Caco-2 (cell line): ENCODE measurements around the gene LCOR. TPM values are rescaled to one million over a fixed set of nuclear protein-coding genes. Genes with fewer than 3 reads are reported as not detected.

Experiments
- BruUV-seq: library from RNA; stranded (reverse); fragments of 400-500 nt; replicated peaks from 2 replicates; lab custom pipeline; 2021; lab: Mats Ljungman, UMichigan
- CTCF ChIA-PET: fragments of 300-600 bp; sonication (Branson Sonifier 250); formaldehyde crosslinking; loops from one replicate; lab custom pipeline; 2022; ENCODE audit warnings: antibody characterized with exemption; lab: Charles Lee
- POLR2A ChIA-PET: fragments of 300-600 bp; sonication (Branson Sonifier 250); formaldehyde crosslinking; loops from one replicate; lab custom pipeline; 2022; ENCODE audit warnings: antibody characterized with exemption; lab: Charles Lee
- DNase-seq, 2 experiments: peaks; one replicate each; pipeline versions ENCODE4 v3.0.0 to v3.0.0-alpha.2; 2020 to 2022
- H3K27me3 ChIP-seq: replicated peaks from 2 replicates; pipeline ENCODE4 v1.6.0; 2011; ENCODE audit warnings: low read length; ENCODE audit not compliant: control insufficient read depth, insufficient read depth
- H3K36me3 ChIP-seq: 2 replicates; pipeline ENCODE4 v1.5.1; 2011; ENCODE audit warnings: low read length; ENCODE audit not compliant: control insufficient read depth, insufficient read depth
- H3K4me1 ChIP-seq: fragments of 250-450 bp; sonication (Bioruptor Pico); 2 replicates; pipeline ENCODE4 v1.5.1; 2020; ENCODE audit warnings: mild to moderate bottlenecking
- H3K4me3 ChIP-seq: 2 replicates; pipeline ENCODE4 v1.5.1; 2011; ENCODE audit warnings: low read depth, mild to moderate bottlenecking, control low read depth, low read length
- H3K9me3 ChIP-seq: fragments of 250-450 bp; sonication (Bioruptor Pico); 2 replicates; pipeline ENCODE4 v1.5.1; 2020; ENCODE audit warnings: mild to moderate bottlenecking, moderate library complexity
- H3K27ac Mint-ChIP-seq: one replicate; pipeline ENCODE4 v1.8.0; 2022; ENCODE audit warnings: mixed read lengths; ENCODE audit not compliant: unreplicated experiment
- H3K27me3 Mint-ChIP-seq: one replicate; pipeline ENCODE4 v1.8.0; 2022; ENCODE audit warnings: mixed read lengths; ENCODE audit not compliant: insufficient read depth, unreplicated experiment
- H3K36me3 Mint-ChIP-seq: one replicate; pipeline ENCODE4 v1.8.0; 2022; ENCODE audit warnings: mild to moderate bottlenecking, mixed read lengths; ENCODE audit not compliant: insufficient read depth, unreplicated experiment
- H3K4me1 Mint-ChIP-seq: one replicate; pipeline ENCODE4 v1.8.0; 2022; ENCODE audit warnings: low read depth, mixed read lengths; ENCODE audit not compliant: unreplicated experiment
- H3K4me3 Mint-ChIP-seq: one replicate; pipeline ENCODE4 v1.8.0; 2022; ENCODE audit warnings: mild to moderate bottlenecking, moderate library complexity, mixed read lengths; ENCODE audit not compliant: unreplicated experiment
- H3K9me3 Mint-ChIP-seq: one replicate; pipeline ENCODE4 v1.8.0; 2022; ENCODE audit warnings: mixed read lengths; ENCODE audit not compliant: unreplicated experiment
- intact Hi-C: fragments of 100-400 bp; cut with micrococcal nuclease; formaldehyde crosslinking; loops from one replicate; pipeline ENCODE4 v1.10.0; 2022; ENCODE audit not compliant: unreplicated experiment
- total RNA-seq: library from RNA; stranded (reverse); gene quantifications from 2 replicates; pipeline ENCODE4 v1.2.3, GENCODE V29; 2022
- TF ChIP-seq, protein P1 (sequence below), 2 experiments: fragments of 200-600 bp in 1 of 2; IDR thresholded peaks; 1 replicate in 1 of 2; 2 replicates in 1 of 2; pipeline versions ENCODE4 v1.5.1 to v1.8.0; 2011 to 2022; ENCODE audit warnings: antibody characterized with exemption in 1 of 2, control low read depth in 1 of 2, inconsistent platforms in 1 of 2, low read depth in 1 of 2, low read length in 1 of 2, mild to moderate bottlenecking in 1 of 2, moderate library complexity in 1 of 2; ENCODE audit not compliant: insufficient read depth in 1 of 2, severe bottlenecking in 1 of 2, unreplicated experiment in 1 of 2

Gene LCOR
- total RNA-seq, 1 experiment from 2014 or later, result 51.8 TPM

DNA sequence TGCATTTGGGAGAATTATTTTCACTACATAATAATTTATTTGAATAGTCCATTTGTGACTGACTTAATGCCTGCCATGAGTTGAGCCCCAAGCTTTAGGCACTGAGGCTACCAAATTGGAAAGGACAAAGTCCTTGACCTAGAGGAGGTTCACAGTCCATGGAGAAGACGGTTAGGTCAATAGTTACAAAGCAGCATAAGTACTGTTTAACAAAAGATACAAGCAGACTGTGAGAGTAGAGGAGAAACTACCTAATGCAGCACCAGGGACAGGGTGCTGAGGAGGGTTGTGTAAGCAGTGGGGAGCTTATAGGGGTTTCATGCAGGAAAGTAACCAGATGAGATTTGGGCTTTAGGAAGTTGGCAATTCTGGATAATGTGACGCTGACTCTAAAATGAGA lies 139.2 kb downstream of the LCOR start:
- BruUV-seq, result no TSS peak
- H3K36me3 Mint-ChIP-seq, result peaks cover 6% of the 10 kb centered on the region
- H3K27me3 Mint-ChIP-seq, result no peaks in the 10 kb centered on the region
- ChIA-PET CTCF (no interaction called here), POLR2A (no interaction called here)
- Histone ChIP-seq H3K27me3 (no peaks in the 10 kb centered on the region), H3K36me3 (no peaks in the 10 kb centered on the region), H3K4me1 (peaks cover 22% of the 10 kb centered on the region), H3K4me3 (no peak overlapping the region), H3K9me3 (no peaks in the 10 kb centered on the region)
- TF ChIP-seq, protein P1, sequence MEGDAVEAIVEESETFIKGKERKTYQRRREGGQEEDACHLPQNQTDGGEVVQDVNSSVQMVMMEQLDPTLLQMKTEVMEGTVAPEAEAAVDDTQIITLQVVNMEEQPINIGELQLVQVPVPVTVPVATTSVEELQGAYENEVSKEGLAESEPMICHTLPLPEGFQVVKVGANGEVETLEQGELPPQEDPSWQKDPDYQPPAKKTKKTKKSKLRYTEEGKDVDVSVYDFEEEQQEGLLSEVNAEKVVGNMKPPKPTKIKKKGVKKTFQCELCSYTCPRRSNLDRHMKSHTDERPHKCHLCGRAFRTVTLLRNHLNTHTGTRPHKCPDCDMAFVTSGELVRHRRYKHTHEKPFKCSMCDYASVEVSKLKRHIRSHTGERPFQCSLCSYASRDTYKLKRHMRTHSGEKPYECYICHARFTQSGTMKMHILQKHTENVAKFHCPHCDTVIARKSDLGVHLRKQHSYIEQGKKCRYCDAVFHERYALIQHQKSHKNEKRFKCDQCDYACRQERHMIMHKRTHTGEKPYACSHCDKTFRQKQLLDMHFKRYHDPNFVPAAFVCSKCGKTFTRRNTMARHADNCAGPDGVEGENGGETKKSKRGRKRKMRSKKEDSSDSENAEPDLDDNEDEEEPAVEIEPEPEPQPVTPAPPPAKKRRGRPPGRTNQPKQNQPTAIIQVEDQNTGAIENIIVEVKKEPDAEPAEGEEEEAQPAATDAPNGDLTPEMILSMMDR (IDR thresholded peaks at IDR 0.05; ENCODE audit: insufficient read depth in 1 of 2, low read depth in 1 of 2, low read length in 1 of 2, severe bottlenecking in 1 of 2, unreplicated experiment in 1 of 2), result no peak
- H3K27ac Mint-ChIP-seq, result no peak overlapping the region
- H3K9me3 Mint-ChIP-seq, result no peaks in the 10 kb centered on the region
- DNase-seq, result no peak
- peaks cover 27% of the 10 kb centered on the region for H3K4me1 Mint-ChIP-seq
- intact Hi-C loops, result no loop called here
- H3K4me3 Mint-ChIP-seq, result no peak overlapping the region

DNA sequence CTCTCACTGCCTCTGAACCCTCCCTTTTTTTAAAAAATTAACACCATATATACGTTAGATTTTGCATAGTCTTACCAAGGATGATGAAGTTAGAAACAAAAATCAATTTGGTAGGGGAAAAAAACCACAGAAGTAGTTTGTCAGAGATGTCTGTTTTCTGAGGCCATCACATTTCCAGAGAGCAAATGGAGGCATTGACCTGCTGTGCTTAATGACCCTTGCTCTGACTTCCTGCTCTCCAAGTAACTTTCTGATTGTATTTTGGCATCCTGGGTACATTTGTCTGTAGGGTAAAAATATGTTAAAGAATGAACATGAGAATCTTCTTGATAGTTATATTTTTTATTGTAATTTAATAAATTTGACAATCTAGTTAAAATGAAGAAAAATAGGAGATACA lies 140.2 kb downstream of the LCOR start:
- H3K36me3 ChIP-seq, result no peaks in the 10 kb centered on the region
- no TSS peak for BruUV-seq
- Mint-ChIP-seq H3K4me3 (no peak overlapping the region), H3K4me1 (peaks cover 27% of the 10 kb centered on the region), H3K36me3 (peaks cover 6% of the 10 kb centered on the region), H3K9me3 (no peaks in the 10 kb centered on the region), H3K27ac (no peak overlapping the region), H3K27me3 (no peaks in the 10 kb centered on the region)
- no peak overlapping the region for H3K4me3 ChIP-seq
- no peaks in the 10 kb centered on the region for H3K27me3 ChIP-seq
- DNase-seq, result no peak
- TF ChIP-seq, protein P1 (IDR thresholded peaks at IDR 0.05; ENCODE audit: insufficient read depth in 1 of 2, low read depth in 1 of 2, low read length in 1 of 2, severe bottlenecking in 1 of 2, unreplicated experiment in 1 of 2), result no peak
- intact Hi-C loops, result no loop called here
- H3K4me1 ChIP-seq, result peaks cover 22% of the 10 kb centered on the region
- no peaks in the 10 kb centered on the region for H3K9me3 ChIP-seq
- CTCF ChIA-PET, result no interaction called here
- POLR2A ChIA-PET, result no interaction called here

DNA sequence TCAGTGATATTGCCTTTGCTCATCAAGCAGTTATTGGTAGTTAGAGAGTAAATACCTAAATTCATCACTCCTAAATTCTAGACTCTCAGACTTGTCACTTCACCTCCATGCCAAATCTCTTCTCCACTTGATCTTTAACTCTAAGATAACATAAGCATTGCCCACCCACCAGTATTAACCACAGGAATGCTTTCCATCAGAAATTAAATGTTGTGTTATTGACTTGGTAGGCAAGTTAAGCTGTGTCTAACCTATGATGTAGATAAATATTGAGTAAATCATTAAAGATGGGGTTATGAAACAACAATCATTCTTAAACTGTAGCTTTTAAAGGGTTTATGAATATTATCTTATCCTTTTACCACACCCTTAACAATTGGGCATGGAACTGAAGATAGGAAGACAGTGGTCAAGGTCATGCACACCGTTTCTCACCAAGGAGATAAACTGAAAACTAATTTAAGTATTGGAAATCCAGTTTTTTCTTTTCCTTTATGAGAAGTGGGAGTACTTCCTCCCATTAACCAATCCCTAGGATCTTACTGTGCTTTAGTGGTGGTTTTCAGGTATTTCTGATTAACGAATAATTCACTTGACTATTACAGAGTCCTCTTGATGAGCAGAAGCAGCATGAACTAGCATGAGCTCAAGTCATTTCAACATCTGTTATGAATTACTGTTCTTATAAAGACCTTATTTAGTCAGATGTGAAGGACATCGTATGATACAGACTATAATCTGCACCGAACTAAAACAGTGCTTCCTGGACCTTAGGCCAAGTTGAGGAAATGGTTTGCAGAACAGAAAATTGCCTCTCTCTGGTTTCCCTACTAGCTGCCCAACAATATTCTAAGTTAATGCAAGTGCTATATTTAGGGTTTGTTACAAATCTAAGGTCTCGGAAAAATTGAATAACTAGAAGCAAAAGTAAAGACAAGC lies 142.0 kb downstream of the LCOR start:
- TF ChIP-seq, protein P1 (IDR thresholded peaks at IDR 0.05; ENCODE audit: insufficient read depth in 1 of 2, low read depth in 1 of 2, low read length in 1 of 2, severe bottlenecking in 1 of 2, unreplicated experiment in 1 of 2), result no peak
- Histone ChIP-seq H3K27me3 (no peaks in the 10 kb centered on the region), H3K4me1 (peaks cover 22% of the 10 kb centered on the region), H3K36me3 (no peaks in the 10 kb centered on the region), H3K4me3 (no peak overlapping the region), H3K9me3 (no peaks in the 10 kb centered on the region)
- no peak overlapping the region for H3K27ac Mint-ChIP-seq
- H3K27me3 Mint-ChIP-seq, result no peaks in the 10 kb centered on the region
- CTCF ChIA-PET, result interaction anchor here (0.6 kb wide), 1 partner anchor 217 kb away, joined by 3 read pairs; no protein-coding TSS in a partner anchor
- DNase-seq, result no peak
- intact Hi-C loops, result no loop called here
- POLR2A ChIA-PET, result no interaction called here
- BruUV-seq, result no TSS peak
- H3K9me3 Mint-ChIP-seq, result no peaks in the 10 kb centered on the region
- H3K4me1 Mint-ChIP-seq, result peaks cover 22% of the 10 kb centered on the region
- H3K4me3 Mint-ChIP-seq, result no peak overlapping the region
- H3K36me3 Mint-ChIP-seq, result peaks cover 10% of the 10 kb centered on the region
